ENCODE results near the gene PAQR3.
"Not testable (repeated sequence)": the region's sequence is repeated elsewhere in the genome, so short reads cannot be mapped to it uniquely, and the experiment has no call there.

PAQR3 gene

DNA sequence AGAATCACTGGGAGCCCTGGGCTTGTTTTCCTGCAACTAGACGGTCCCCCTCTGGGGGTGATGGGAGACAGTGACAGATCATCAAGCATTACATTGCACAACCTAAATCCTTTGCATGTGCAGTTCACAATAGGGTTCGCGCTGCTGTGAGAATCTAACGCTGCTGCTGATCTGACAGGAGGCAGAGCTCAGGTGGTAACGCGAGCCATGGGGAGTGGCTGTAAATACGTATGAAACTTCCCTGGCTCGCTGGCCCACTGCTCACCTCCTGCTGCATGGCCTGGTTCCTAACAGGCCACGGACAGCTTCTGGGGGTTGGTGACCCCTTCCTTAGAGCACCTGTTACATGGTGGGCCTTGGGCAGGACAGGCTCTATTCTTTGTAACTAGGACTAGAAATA, 10.4 kb downstream of the PAQR3 start:
- DNase-seq (ENCODE audit: low spot score), result no peak

- DNase-seq (ENCODE audit: low spot score), result no peak
Observed at GRCh38 chr4:78926826-78927225, 12.4 kb downstream of the PAQR3 start.

DNA sequence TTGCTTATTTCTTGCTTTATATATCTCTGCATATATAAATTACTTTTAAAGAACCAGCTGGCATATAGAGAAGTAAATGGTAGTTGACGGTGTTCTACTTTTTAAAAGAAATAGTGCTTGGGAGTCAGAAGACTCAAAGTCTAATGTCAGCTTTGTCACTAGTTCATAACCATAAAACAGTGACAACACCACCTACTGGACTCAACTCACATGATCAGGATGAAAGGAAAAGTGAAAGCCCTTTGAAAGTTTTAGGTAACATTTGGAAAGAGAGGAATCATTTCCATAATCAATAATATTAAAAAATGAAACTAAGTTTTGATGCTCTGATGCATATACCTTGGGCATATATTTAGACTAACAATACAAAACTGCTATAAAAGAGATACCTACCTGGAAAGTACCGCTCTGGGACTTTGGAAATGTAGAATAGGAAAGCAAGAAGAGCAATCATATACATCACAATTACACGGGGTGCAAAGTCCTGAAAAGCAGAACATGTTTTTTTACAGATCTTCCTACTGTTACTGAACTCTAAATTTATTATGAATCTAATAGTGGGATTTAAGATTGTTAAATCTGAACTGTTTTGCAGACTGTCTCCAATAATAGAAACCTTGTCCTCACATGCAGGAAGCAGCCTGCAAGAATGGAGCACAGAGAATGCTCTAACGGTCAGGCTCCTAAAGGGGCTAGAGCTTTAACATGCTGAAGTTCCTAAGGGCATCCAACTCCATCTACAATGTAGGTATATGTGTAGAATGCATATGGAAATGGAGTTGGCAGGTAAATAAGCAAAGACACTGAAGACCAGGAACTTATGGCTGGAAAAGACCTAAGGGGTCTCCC, 15.6 kb downstream of the PAQR3 start:
- no peak for DNase-seq (ENCODE audit: low spot score)

- DNase-seq (ENCODE audit: low spot score), result no peak
Observed at GRCh38 chr4:78922207-78922606, 17.0 kb downstream of the PAQR3 start.

- no peak for DNase-seq (ENCODE audit: low spot score)
Observed at GRCh38 chr4:78910612-78911011, 28.6 kb downstream of the PAQR3 start.

GRCh38 chr4:78908974-78909373, 30.3 kb downstream of the PAQR3 start:
- not testable (repeated sequence) for DNase-seq (ENCODE audit: low spot score)

DNA sequence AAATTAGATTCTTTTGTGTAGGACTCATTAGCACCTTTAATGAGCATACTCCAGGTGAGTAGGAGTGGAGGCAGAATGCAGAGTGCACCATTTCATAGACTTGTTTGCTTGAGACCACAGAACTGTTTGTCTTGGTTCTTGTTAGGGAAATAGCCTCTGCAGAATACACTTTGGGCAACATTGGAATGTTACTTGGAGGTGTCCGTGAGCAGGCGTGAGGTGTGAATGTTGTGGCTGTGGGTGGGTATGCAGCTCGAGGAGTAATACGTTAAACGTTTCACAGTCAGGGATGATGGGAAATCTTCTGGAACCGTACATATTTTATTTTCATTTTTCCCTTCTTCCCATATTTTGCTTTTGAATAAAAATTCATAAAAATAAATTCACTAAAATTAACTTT, 31.6 kb downstream of the PAQR3 start:
- DNase-seq (ENCODE audit: low spot score), result no peak

GRCh38 chr4:78904143-78904542, 35.1 kb downstream of the PAQR3 start:
- no peak for DNase-seq (ENCODE audit: low spot score)

- no peak for DNase-seq (ENCODE audit: low spot score)
Observed at GRCh38 chr4:78902298-78902697, 36.9 kb downstream of the PAQR3 start.

- no peak for DNase-seq (ENCODE audit: low spot score)
Observed at GRCh38 chr4:78901882-78902281, 37.4 kb downstream of the PAQR3 start.

GRCh38 chr4:78899302-78899701, 39.9 kb downstream of the PAQR3 start:
- DNase-seq (ENCODE audit: low spot score), result no peak

DNA sequence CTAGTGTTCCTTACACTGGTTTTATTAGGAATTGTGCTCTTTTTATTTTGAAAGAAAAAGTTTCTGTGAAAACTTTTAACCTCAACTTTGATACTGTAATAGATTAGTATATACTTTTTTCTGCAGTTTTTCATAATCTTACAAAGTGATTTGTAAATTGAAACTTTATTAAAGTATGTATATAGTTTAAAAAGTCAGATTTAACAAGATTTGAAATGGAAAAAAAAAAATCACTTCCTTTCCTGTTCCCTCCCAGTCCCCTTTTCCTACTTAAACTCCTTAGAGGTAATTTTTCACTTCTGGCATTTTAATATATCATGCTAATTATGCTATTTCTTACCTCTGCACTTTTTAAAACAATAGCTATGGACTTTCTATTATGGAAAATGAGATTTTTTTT, 49.3 kb downstream of the PAQR3 start:
- DNase-seq (ENCODE audit: low spot score), result no peak

DNA sequence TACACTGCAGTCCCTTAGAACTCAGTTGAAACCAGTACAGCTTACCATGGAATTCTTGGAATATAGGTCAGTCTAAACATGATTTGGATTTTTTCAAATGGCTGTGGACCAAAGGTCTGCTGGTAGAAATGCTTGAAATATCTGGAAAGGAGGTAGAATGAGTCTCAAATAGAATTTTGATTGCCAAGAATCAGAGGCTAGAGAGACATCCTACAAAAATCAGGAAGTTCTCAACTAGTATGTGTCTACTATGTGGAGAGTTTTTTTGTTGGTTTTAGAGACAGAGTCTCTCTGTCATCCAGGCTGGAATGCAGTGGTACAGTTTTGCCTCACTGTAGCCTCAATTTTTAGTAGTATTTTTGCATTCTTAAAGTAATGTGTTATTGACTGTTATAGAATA, 53.6 kb downstream of the PAQR3 start:
- DNase-seq (ENCODE audit: low spot score), result no peak

DNA sequence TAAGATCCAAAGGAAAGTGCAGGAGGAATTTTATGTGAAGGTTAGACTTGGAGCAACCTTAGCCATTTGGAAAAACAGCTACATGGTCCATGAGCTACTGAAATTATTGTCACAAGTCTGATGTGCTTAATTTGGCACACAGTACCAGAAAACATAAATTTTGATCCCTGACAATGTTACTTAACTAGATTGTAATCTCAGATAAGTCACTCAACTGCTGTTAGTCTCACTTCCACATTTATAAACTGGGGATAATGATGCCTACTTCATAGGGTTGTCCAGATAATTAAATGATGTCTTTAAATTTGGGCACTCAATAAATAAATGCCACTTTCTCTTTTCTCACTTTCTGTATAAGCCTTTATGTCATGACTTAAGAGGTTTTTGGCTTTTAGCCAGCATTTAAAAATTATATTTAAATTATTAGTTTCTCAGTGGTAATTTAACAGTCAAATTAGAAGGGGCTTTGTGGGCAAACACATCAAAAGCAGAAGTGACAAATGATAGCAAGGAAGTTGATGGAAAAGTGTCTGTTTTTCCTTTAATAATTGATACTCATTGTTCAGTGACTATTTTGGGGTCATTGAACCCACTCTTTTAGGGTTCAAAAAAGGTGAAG, 58.3 kb downstream of the PAQR3 start:
- peak; percentile 44 for DNase-seq (ENCODE audit: low spot score)

DNA sequence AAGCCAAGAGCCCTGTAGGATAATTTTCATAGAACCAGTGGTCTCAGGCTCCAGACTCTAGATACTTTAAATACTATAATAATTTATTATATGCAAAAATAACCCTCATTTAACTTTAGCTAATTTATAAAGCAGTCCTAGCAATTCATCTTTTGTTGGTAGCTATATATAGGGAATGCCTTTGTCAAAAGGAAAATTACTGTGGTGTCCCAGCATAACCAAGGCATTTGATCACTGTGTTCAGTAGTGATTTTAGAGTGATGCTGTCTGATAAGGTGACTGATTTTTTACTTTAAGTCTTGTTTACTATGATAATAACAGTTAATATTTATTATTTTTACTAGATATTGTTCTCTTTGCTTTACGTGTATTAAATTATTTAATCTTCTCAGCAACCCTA, 61.2 kb downstream of the PAQR3 start:
- DNase-seq (ENCODE audit: low spot score), result no peak

DNA sequence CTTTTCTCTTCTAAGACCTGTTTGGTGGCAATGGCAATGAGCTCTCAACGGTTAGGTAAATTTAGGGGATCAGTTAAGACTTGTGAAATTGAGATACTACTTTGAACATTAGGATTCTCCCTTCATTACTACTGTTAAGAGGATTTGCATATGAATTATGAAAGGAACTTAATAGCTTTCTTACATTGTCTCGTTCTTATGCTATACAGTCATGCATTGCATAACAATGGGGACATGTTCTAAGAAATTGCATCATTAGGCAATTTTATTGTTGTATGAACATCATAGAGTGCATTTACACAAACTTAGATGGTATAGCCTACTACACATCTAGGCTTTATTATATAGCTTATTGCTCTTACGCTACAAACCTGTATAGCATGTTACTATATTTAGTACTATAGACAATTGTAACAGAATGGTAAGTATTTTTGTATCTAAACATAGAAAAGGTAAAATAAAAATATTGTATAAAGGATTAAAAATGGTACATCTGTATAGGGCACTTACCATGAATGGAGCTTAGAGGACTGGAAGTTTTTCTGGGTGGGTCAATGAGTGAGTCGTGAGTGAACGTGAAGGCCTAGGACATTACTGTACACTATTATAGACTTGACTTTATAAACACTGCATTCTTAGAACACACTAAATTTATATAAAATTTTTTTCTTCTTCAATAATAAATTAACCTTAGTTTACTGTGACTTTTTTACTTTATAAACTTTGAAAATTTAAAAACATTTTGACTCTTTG, 62.5 kb downstream of the PAQR3 start:
- no peak for DNase-seq (ENCODE audit: low spot score)

- no peak for DNase-seq (ENCODE audit: low spot score)
Observed at GRCh38 chr4:78870056-78870455, 69.2 kb downstream of the PAQR3 start.

DNA sequence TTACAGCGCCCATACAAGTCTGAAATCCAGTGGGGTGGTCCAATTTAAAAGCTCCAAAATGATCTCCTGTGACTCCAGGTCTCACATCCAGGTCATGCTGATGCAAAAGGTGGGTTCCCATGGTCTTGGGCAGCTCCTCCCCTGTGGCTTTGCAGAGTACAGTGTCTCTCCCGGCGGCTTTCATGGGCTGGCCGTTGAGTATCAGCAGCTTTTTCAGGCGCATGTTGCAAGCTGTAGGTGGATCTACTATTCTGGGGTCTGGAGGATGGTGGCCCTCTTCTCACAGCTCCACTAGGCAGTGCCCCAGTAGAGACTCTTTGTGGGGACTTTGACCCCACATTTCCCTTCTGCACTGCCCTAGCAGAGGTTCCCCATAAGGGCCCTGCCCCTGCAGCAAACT, 70.5 kb downstream of the PAQR3 start:
- DNase-seq (ENCODE audit: low spot score), result not testable (repeated sequence)

GRCh38 chr4:78865451-78865850, 73.8 kb downstream of the PAQR3 start:
- DNase-seq (ENCODE audit: low spot score), result no peak

DNA sequence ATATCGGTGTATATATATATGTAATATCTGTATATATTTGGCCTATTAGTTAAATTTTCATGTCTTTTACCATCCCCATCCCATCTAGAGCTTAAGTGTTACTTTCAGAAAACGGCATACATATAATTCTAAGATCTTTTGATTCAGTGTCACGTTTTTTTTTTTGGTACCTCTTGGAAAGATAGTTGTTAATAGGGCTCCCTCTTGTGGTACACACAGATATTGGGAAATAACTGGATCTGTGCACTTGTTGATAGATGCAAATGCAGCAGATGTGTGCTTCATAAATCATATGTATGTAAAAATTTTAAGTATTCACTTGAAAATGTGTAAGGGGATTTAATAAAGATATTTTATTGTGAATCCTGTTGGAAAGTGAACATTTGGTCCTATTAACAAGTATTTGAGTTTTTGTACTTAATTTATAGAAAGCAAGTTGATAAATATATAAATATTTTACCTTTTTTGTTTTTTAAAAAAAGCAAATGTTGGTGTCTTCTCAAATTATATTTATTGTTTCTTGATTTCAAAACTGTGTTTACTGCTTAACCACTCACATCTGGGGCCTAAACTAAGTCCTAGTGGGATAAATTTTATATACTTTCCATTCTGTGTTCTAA, 74.7 kb downstream of the PAQR3 start:
- peak; percentile 89 for DNase-seq (ENCODE audit: low spot score)

- DNase-seq (ENCODE audit: low spot score), result peak; percentile 10
Observed at GRCh38 chr4:78863991-78864390, 75.2 kb downstream of the PAQR3 start.

GRCh38 chr4:78863254-78863869, 75.9 kb downstream of the PAQR3 start:
- no peak for DNase-seq (ENCODE audit: low spot score)

Data from NAMALWA (cell line).